GM19193 (cell line): Measurements from ENCODE around the gene MEGF9.

ENCODE experiments used
- POLR2A ChIP-seq: IDR thresholded peaks from 4 replicates; pipeline ENCODE4 v1.6.1; 2011; ENCODE audit not compliant: insufficient read depth, insufficient read length; ENCODE audit errors: extremely low read depth

MEGF9 gene

GRCh38 chr9:120714088-120714845 lies at the start of gene MEGF9:
MEGF9 (minus strand) TSS chr9:120714470; CDS start chr9:120714358, 112 bp downstream.
- peak; percentile 67 for TF ChIP-seq POLR2A

- no peak for TF ChIP-seq POLR2A
These were observed 46.7 kb upstream of the MEGF9 start for GRCh38 chr9:120761006-120761405.

- TF ChIP-seq POLR2A, result no peak
These were observed 45.6 kb upstream of the MEGF9 start for GRCh38 chr9:120759755-120760400.

GRCh38 chr9:120758544-120758943 lies 44.3 kb upstream of the MEGF9 start:
- TF ChIP-seq POLR2A, result no peak

- no peak for TF ChIP-seq POLR2A
These were observed 43.0 kb upstream of the MEGF9 start for GRCh38 chr9:120757026-120757913.

GRCh38 chr9:120756531-120756930 lies 42.3 kb upstream of the MEGF9 start:
- no peak for TF ChIP-seq POLR2A

- TF ChIP-seq POLR2A, result no peak
These were observed 41.7 kb upstream of the MEGF9 start for GRCh38 chr9:120755810-120756434.

- no peak for TF ChIP-seq POLR2A
These were observed 40.8 kb upstream of the MEGF9 start for GRCh38 chr9:120755044-120755443.

GRCh38 chr9:120750421-120750820 lies 36.2 kb upstream of the MEGF9 start:
- TF ChIP-seq POLR2A, result no peak

GRCh38 chr9:120745278-120745677 lies 31.0 kb upstream of the MEGF9 start:
- no peak for TF ChIP-seq POLR2A

GRCh38 chr9:120742951-120743416 lies 28.7 kb upstream of the MEGF9 start:
- TF ChIP-seq POLR2A, result no peak

GRCh38 chr9:120741701-120742100 lies 27.4 kb upstream of the MEGF9 start:
- no peak for TF ChIP-seq POLR2A

GRCh38 chr9:120741191-120741590 lies 26.9 kb upstream of the MEGF9 start:
- TF ChIP-seq POLR2A, result no peak

- no peak for TF ChIP-seq POLR2A
These were observed 25.9 kb upstream of the MEGF9 start for GRCh38 chr9:120740132-120740531.

GRCh38 chr9:120737416-120738165 lies 23.3 kb upstream of the MEGF9 start:
- TF ChIP-seq POLR2A, result no peak

- no peak for TF ChIP-seq POLR2A
These were observed 22.6 kb upstream of the MEGF9 start for GRCh38 chr9:120736881-120737280.
